ENCODE measurements around the gene RABGAP1L.
"Not testable (repeated sequence)": the region's sequence is repeated elsewhere in the genome, so short reads cannot be mapped to it uniquely, and the experiment has no call there.

RABGAP1L gene

DNA sequence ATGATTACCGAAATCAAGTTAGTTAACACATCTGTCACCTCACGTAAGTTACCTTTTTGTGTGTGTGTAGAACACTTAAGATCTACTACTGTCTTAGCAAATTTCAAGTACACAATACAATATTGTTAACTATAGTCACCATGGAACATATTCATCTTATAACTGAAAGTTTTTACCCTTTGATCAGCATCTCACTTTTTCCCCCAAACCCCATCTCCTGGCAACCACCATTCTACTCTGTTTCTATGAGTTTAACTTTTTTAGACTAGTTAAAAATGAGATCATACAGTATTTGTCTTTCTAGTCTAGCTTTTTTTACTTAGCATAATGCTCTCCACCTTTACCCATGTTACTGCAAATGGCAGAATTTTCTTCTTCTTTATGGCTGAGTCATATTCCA, 124.7 kb downstream of the RABGAP1L start:
- FAIRE-seq (no peak), DNase-seq (ENCODE audit: insufficient read length) (no peak)
- TF ChIP-seq POLR2A (IDR thresholded peaks at IDR 0.05; ENCODE audit: low read depth, low read length) (no peak), TAF1 (IDR thresholded peaks at IDR 0.05; ENCODE audit: borderline replicate concordance, low read depth, low read length) (no peak), POLR2AphosphoS5 (IDR thresholded peaks at IDR 0.05; ENCODE audit: low read depth, low read length) (no peak)

DNA sequence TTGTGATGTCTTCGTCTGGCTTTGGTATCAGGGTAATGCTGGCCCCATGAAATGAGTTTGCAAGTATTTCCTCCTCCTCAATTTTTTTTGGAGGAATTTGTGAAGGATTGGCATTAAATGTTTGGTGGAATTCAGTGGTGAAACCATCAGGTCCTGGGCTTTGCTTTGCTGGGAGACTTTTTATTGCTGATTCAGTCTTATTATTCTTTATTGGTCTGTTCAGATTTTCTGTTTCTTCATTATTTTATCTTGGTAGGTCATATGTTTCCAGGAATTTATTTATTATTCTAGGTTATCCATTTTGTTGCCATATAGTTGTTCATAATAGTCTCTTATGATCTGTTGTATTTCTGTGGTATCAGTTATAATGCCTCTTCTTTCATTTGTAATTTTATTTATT, 126.7 kb downstream of the RABGAP1L start:
- DNase-seq (ENCODE audit: insufficient read length) (no peak), FAIRE-seq (no peak)
- no peak for TF ChIP-seq TAF1 (IDR thresholded peaks at IDR 0.05; ENCODE audit: borderline replicate concordance, low read depth, low read length)
- TF ChIP-seq POLR2A (IDR thresholded peaks at IDR 0.05; ENCODE audit: low read depth, low read length): no peak
- TF ChIP-seq POLR2AphosphoS5 (IDR thresholded peaks at IDR 0.05; ENCODE audit: low read depth, low read length): no peak

DNA sequence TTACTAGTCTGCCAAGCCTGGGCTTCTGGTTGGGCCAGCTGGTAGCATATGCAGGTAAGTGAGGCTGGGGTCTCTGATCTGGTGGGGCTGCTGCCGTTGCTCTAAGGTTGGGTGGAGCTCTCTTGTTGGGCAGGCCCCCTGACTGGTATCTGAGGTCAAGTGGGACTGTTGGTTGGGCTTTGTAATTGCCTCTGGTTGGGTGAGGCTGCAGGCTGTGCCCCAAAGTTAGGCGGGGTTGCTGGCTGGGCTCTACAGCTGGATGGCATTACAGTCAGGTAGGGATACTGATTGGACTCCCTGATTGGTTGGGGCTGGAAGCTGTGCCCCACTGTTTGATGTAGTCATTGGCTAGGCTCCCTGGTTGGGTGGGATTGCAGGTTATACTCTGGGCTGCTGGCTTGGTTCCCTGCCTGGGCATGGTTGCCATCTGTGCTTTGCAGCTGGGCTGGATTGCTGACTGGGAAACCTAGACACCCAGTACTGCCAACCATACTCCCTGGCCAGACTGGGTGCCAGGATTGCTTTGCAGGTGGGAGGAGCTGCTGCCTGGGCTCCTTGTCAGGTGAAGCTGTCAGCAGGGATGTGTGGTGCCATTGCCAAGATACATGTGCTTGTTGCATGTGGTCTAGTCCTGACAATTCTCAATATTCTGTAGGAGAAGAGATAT, 130.5 kb downstream of the RABGAP1L start:
- FAIRE-seq (no peak), DNase-seq (ENCODE audit: insufficient read length) (no peak)
- TF ChIP-seq TAF1 (IDR thresholded peaks at IDR 0.05; ENCODE audit: borderline replicate concordance, low read depth, low read length) (no peak), POLR2AphosphoS5 (IDR thresholded peaks at IDR 0.05; ENCODE audit: low read depth, low read length) (no peak), POLR2A (IDR thresholded peaks at IDR 0.05; ENCODE audit: low read depth, low read length) (no peak)

DNA sequence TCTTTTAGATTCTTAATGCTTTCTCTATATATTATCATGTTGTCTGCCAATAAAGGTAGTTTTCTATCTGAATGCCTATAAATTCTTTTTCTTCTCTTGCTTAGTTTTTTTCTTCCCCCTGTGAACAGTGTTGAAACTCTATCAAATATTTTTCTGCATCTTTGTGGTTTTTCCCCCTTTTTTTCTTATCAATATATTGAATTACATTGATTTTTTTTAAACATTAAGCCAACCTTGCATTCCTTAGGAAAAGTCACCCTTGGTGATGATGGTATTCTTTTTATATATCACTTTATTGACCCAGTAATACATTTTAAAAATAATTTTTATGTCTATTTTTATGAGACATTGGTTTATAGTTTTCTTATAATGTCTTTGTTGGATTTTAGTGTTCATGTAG, 131.7 kb downstream of the RABGAP1L start:
- no peak for FAIRE-seq

DNA sequence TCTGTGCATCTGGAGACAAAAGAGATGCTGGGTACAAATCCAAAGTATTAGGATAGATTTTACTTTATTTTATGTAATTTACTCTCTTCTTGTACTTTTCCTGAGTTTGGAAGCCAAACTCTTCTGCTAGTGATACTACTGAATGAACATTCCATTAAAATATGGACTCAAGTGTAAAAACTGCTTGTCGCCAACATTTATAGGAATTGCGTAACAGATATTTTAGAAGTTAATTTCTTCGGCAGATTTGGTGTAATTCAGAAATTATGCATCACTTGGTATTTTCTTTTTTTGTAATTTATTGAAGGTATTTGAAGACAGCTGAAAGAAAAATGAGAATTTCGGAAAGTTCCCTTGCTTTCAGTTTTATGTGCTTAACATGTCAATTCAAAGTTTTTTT, 137.0 kb downstream of the RABGAP1L start:
- FAIRE-seq: no peak
- DNase-seq (ENCODE audit: insufficient read length): no peak
- TF ChIP-seq POLR2A (IDR thresholded peaks at IDR 0.05; ENCODE audit: low read depth, low read length) (no peak), TAF1 (IDR thresholded peaks at IDR 0.05; ENCODE audit: borderline replicate concordance, low read depth, low read length) (no peak), POLR2AphosphoS5 (IDR thresholded peaks at IDR 0.05; ENCODE audit: low read depth, low read length) (no peak)

More for the DNA sequence above, 131.7 kb downstream of the RABGAP1L start:
- TF ChIP-seq POLR2A (IDR thresholded peaks at IDR 0.05; ENCODE audit: low read depth, low read length) (no peak), POLR2AphosphoS5 (IDR thresholded peaks at IDR 0.05; ENCODE audit: low read depth, low read length) (no peak), TAF1 (IDR thresholded peaks at IDR 0.05; ENCODE audit: borderline replicate concordance, low read depth, low read length) (no peak)
- no peak for DNase-seq (ENCODE audit: insufficient read length)

DNA sequence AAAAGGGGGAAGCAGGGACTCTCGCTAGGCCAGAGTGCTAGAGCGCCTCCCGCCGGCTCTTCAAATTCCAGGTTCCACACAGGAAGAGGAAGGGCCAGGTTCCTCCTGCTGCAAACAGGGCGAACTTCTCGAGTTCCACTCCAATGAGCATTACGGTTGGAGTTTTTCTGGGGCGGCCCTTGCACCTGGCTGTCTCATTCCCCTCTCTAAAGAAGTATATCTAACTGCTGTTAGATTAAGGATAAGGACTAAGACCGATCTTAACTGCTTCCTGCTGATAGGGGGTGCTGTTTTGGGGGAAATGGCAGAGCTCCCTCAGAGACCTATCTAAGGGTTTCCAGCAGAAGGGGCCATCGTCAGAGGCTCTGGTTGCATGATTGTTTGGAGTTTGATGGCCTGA, 138.0 kb downstream of the RABGAP1L start:
- no peak for FAIRE-seq
- TF ChIP-seq TAF1 (IDR thresholded peaks at IDR 0.05; ENCODE audit: borderline replicate concordance, low read depth, low read length): no peak
- no peak for TF ChIP-seq POLR2AphosphoS5 (IDR thresholded peaks at IDR 0.05; ENCODE audit: low read depth, low read length)
- TF ChIP-seq POLR2A (IDR thresholded peaks at IDR 0.05; ENCODE audit: low read depth, low read length): no peak
- DNase-seq (ENCODE audit: insufficient read length): no peak

DNA sequence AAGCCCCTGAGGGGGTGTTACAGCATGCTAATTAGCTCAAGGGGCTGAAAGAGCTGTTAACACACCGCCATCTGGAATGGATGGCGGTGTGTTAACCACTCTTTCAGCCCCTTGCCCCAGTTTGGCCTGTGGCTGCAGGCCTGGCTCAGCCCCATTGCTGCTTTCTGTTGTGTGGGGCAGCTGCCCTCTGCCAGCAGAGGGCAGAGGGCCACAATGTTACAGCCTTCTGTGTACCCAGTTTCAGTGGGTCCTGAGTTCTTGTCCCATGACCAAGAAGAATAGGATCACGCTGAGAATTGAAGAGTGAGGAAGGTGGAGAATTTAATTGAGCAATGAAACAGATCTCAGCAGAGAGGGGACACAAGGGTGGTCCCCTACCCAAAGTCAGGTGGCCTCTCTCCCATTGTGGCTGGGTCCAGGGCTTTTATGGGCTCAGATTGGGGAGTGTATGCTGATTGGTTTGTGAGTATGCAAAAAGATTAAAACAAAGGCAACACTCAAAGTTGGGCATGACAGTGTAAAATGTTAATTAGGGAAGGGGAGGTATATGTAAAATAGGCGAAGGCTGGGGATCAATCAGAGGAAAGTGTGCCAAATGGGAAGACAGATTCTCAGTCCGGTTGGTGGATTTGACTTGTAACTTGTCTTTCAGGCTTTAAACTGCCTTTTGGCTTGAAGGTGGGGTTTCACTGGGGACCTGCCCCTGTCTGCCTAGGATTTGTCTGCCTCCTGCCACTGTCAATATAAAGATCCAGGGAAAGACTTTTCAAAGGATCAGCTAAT, 142.2 kb downstream of the RABGAP1L start:
- FAIRE-seq (no peak), DNase-seq (ENCODE audit: insufficient read length) (no peak)
- no peak for TF ChIP-seq POLR2AphosphoS5 (IDR thresholded peaks at IDR 0.05; ENCODE audit: low read depth, low read length)

DNA sequence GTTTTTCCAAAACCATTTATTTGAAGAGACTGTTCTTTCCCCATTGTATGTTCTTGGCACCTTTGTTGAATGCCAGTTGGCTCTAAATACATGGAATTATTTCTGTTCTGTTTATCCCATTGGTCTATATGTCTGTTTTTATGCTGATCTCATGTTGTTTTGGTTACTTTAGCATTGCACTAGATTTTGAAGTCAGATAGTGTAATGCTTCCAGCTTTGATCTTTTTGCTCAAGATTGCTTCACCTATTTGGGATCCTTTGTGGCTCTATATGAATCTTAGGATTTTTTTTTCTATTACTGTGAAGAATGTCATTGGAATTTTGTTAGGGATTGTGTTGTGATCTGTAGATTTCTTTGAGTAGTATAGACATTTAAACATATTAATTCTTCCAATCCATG, 149.3 kb downstream of the RABGAP1L start:
- TF ChIP-seq POLR2AphosphoS5 (IDR thresholded peaks at IDR 0.05; ENCODE audit: low read depth, low read length) (no peak), POLR2A (IDR thresholded peaks at IDR 0.05; ENCODE audit: low read depth, low read length) (no peak), TAF1 (IDR thresholded peaks at IDR 0.05; ENCODE audit: borderline replicate concordance, low read depth, low read length) (no peak)
- no peak for DNase-seq (ENCODE audit: insufficient read length)
- no peak for FAIRE-seq

DNA sequence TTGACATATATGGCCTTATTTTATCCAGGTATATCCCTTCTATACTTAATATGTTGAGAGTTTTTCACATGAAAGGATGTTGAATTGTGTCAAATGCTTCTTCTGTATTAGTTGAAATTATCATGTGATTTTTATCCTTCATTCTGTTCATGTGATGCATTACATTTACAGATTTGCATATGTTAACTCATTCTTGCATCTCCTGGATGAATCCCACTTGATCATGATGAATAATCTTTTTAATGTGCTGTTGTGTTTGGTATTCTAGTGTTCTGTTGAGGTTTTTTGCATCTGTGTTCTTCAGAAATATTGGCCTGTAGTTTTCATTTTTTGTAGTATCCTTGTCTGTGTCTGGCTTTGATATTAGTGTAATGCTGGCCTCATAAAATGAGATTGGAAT, 150.2 kb downstream of the RABGAP1L start:
- FAIRE-seq (peak; percentile 40), DNase-seq (ENCODE audit: insufficient read length) (no peak)
- no peak for TF ChIP-seq TAF1 (IDR thresholded peaks at IDR 0.05; ENCODE audit: borderline replicate concordance, low read depth, low read length)
- TF ChIP-seq POLR2A (IDR thresholded peaks at IDR 0.05; ENCODE audit: low read depth, low read length): no peak
- TF ChIP-seq POLR2AphosphoS5 (IDR thresholded peaks at IDR 0.05; ENCODE audit: low read depth, low read length): no peak

DNA sequence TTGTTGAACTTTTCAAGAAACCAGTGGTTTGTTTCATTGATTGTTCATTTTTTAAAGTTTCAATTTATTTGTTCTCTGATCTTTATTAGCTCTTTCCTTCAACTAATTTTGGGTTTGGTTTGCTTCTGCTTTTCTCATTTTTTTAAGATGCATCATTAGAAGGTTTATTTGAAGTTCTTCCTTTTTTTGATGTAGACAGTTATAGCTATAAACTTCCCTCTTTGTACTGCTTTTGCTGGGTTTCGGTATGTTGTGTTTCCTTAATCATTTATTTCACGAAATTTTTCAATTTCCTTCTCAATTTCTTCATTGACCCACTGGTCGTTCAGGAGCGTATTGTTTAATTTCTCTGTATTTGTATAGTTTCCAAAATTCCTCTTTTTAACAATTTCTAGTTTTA, 155.1 kb downstream of the RABGAP1L start:
- no peak for TF ChIP-seq TAF1 (IDR thresholded peaks at IDR 0.05; ENCODE audit: borderline replicate concordance, low read depth, low read length)
- TF ChIP-seq POLR2AphosphoS5 (IDR thresholded peaks at IDR 0.05; ENCODE audit: low read depth, low read length): no peak
- no peak for TF ChIP-seq POLR2A (IDR thresholded peaks at IDR 0.05; ENCODE audit: low read depth, low read length)
- DNase-seq (ENCODE audit: insufficient read length) (no peak), FAIRE-seq (no peak)

DNA sequence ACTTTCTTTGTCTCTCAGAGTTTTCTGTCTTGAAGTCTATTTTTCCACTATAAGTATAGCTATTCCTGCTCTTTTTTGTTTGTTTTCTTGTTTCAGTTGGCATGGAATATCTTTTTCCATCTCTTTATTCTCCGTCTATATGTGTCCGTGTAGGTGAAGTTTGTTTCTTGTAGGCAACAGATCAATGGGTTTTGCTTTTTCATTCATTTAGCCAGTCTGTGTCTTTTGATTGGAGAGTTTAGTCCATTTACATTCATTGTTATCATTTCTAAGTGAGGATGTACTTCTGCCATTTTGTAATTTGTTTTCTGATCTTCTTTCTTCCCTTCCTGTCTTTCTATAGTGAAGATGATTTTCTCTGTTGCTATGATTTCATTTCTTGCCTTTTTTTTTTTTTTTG, 155.9 kb downstream of the RABGAP1L start:
- FAIRE-seq (no peak), DNase-seq (ENCODE audit: insufficient read length) (no peak)
- TF ChIP-seq POLR2AphosphoS5 (IDR thresholded peaks at IDR 0.05; ENCODE audit: low read depth, low read length) (no peak), POLR2A (IDR thresholded peaks at IDR 0.05; ENCODE audit: low read depth, low read length) (no peak), TAF1 (IDR thresholded peaks at IDR 0.05; ENCODE audit: borderline replicate concordance, low read depth, low read length) (no peak)

DNA sequence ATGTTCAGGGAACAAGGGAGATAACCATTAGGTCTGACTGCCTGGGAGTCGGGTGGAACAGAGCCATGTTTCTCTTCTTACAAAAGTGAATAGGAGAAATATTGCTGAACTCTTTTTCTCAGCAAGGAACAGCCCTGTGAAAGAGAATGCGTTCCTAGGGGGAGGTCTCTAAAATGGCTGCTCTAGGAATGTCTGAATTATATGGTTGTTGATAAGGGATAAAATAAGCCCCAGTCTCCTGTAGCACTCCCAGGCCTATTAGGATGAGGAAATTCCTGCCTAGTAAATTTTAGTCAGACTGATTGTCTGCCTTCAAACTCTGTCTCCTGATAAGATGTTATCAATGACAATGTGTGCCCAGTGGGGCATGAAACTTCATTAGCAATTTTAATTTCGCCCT, 161.6 kb downstream of the RABGAP1L start:
- DNase-seq (ENCODE audit: insufficient read length); FAIRE-seq: not testable (repeated sequence)

Measured in GM12892 (cell line).